NCI-H748 treated with DMSO at 0.1 percent for 48 hours (cell line): Measurements from ENCODE around the gene PODXL2.

Source experiments
- DNase-seq: peaks from one replicate; lab custom pipeline; 2025; lab: John Stamatoyannopoulos, UW

Gene PODXL2

GRCh38 chr3:127709320-127710060, 80.5 kb downstream of the PODXL2 start:
- no peak for DNase-seq

DNA sequence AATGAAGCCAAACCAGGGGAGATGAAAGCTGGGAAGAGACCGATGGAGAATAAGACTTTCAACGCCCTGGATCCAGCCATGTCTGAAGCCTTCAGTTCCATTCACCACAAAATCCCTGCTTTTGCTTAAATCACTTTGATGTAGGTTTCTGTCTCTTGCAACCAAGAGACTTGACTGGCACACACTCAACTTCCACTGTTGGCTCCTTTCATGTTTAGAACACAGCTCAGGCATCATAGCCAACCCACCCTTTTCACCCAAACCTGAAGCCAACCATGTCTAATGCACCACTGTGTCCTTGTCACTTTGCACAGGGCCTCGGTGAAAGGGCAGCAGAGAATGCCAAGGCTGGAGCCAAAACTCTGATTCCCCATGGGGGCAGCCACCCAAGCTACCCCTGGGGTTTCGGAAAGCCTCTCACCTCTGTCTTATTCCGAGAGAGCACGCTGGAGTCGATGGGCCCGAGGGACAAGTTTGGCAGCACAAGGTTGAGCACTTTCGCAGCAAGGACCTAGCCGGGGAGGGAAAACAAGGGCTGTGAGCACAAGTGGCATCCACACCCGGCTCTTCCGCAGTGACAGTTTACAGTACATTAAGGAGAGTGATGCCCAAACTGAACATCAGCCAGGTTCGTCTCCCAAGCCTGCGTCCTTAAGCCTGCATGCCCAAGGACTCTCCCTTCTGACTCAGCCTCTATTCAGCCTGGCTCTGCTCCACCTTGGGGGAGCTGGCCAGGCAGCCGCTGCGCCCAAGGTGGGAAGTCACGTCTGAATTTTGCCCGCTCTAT, 81.4 kb downstream of the PODXL2 start:
- DNase-seq = no peak

DNA sequence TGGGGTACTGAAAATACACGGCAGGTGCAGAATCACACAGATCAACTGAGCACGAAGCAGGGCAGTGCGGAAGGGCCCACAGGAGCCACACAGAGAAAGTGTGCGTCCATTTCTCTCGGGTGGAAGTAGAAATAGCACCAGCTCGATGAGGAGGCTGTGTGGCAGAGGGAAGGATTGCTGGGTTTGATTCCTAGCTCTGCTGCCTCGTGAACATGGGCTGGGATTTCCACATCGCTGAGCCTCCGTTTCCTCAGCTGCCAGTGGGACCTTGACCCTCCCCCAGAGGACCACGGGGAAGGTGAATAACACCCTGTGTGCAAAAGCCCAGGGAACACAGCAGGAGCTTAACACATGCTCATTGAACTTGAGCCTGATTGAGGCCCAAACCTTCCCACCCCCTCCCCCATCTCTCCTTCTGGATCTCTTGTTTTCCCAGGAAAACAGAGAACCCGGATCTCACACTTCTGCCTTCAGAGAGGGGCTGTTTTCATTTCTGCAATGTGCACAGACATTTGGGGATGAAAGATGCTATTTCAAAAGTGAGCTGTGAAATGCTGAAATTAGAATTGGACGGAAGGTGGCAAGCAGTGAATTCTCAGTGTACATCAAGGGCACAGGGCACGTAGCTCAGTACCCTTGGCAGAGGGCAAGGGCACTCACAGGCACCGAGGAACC, 82.2 kb downstream of the PODXL2 start:
- DNase-seq = no peak

DNA sequence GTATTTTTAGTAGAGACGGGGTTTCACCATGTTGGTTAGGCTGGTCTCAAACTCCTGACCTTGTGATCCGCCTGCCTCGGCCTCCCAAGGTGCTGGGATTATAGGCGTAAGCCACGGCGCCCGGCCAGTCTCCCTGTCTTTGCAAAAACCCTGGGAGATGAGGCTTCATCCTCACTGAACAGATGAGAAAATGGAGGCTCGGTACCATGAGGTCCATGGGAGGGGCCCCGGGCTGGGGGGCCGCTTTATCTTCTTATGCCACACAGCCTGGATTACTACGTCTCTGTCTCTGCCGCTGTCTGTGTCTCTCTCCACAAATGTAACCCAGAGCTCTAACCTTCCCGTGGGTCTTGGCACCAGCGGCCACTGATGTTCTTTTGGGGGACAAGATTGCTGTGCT, 82.9 kb downstream of the PODXL2 start:
- no peak for DNase-seq

- no peak for DNase-seq
These were observed 83.5 kb downstream of the PODXL2 start for GRCh38 chr3:127712461-127712860.

- DNase-seq = no peak
These were observed 84.1 kb downstream of the PODXL2 start for GRCh38 chr3:127712881-127713771.

DNA sequence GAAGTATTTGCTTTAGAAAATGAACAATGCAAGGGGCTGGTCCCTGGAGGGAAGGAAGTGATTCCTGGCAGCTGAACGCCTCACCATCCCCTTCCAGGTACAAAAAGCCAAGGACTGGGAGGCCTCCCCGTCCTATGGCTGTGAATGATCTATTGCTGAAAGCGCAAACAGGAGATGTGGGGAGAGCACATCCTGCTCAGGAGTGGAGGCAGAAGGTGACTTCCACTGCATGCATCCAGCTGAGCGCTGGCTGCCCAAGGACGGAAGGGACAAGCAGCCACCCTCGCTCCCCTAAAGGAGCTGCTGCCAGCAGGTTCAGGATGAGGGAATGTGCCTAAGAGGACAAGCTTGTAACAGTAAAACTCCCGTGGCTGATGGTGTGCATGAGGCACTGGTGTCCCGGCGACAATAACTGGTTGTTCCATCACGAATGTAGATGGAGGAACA, 85.2 kb downstream of the PODXL2 start:
- no peak for DNase-seq

GRCh38 chr3:127714866-127715265, 85.9 kb downstream of the PODXL2 start:
- no peak for DNase-seq

DNA sequence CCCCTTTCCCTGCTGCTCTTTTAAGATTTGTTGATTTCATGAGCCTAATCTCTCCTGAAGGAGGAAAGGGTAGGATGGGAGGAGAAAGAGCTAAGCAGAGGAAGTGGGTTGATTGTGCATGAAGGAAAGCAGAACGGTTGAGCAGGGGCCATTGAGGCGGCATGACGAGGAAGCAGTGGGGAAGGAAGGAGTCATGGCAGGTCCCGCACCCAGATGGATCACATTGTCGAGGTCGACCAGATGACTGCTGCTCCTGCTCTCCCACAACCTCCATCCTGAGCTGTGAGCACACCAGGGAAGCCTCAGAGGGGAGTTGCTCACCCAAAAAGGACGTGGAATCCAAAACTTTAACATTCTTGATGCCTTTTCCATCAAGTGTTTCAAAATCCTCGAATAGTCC, 86.5 kb downstream of the PODXL2 start:
- no peak for DNase-seq

DNA sequence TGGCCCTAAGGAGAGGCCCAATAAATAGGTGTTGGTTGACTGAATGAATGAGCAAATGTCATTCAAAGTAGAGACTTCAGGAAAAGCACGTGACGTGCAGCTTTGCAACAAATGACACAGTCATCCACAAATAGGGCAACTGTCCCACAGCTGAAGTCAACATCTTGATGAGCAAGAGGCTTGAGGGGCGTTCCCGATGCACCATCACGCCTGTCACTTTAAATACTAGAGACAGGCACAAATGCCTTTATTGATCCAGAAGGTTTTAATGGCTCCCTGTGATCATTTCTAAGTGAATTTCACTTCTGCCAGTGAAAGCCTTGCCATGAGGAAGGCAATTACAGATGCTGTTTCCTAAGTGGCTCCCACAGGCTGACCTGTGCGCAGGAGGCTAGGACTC, 87.4 kb downstream of the PODXL2 start:
- DNase-seq = no peak

- no peak for DNase-seq
These were observed 88.6 kb downstream of the PODXL2 start for GRCh38 chr3:127717357-127718244.

DNA sequence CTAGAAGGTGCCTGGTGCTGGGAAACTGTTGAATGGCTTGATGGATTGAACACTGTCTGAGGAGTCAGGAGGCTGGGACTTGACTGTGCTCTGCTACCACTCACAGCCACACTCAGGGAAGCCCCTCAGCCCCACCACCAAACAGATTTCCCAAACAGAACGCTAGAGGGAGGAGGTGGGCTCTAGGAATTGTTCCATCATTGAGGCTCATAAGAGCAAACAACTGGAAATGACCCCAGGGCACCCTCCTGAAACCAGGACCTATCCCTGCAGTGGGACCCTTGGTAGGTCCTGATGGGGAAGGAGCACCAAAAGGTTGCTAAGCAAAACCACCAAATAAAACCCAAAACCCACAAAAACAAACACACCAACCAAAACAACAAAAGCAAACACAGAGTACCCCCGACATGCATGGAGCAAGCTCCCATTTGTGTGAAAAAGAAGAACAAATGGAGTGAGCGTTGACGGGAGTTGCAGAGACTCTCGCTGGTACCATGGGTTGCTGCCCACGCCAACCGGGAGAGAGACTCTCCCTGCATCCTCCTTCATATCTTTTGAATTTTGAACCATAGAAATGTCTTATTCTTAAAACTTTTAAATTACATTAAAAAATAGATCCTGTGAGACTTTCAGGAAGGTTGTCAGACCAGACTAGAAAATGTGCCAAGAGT, 89.4 kb downstream of the PODXL2 start:
- no peak for DNase-seq

DNA sequence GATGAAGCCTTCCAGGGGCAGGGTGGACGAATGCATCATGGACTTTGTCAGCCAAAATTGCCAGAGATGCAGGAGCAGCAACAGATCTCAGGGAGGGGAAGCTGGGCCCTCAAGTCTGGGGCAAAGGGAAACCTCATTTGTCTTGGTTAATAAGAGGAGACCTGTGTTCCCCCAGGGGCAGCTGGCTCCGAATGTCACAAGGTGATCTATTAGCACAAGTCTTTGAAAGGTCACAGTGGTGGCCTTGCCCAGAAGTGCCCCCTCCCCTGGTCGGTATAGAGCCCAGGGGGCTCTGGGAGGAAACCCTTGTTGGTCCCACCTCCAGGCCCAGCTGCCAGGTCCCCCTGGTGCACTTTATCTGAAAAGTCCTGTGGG, 89.9 kb downstream of the PODXL2 start:
- DNase-seq = no peak

GRCh38 chr3:127719369-127719768, 90.4 kb downstream of the PODXL2 start:
- DNase-seq = no peak

GRCh38 chr3:127720161-127720823, 91.3 kb downstream of the PODXL2 start:
- DNase-seq = no peak

- DNase-seq = no peak
These were observed 92.3 kb downstream of the PODXL2 start for GRCh38 chr3:127720985-127721935.

- DNase-seq = no peak
These were observed 93.3 kb downstream of the PODXL2 start for GRCh38 chr3:127722091-127722784.
